ENCODE results near the gene YY1AP1. TPM values are rescaled to one million over a fixed set of nuclear protein-coding genes. Genes with fewer than 3 reads are reported as not detected.
A peak's percentile ranks its signal among the peaks of the same experiment; 100 is the strongest.
"Not testable (repeated sequence)": the region's sequence is repeated elsewhere in the genome, so short reads cannot be mapped to it uniquely, and the experiment has no call there.

The YY1AP1 gene
- total and polyA plus RNA-seq, 2 donors (not counting 1 experiment from before 2014, with no cell fraction given), result 70.8 to 86.4 TPM

- H3K9ac ChIP-seq (ENCODE audit: insufficient read depth, low read length), result no peak overlapping the region
- H3K4me2 ChIP-seq (ENCODE audit: extremely low read depth, insufficient read depth, low read length), result no peak overlapping the region
- no peaks in the 10 kb centered on the region for H3K36me3 ChIP-seq (ENCODE audit: control insufficient read depth, insufficient read depth, low read length)
- H2AFZ ChIP-seq (ENCODE audit: low read length), result no peak overlapping the region
- DNase-seq (ENCODE audit: low read depth in 2 of 2), result no peak
- H3K79me2 ChIP-seq (ENCODE audit: control insufficient read depth, insufficient read depth, low read length), result no peaks in the 10 kb centered on the region
- no peaks in the 10 kb centered on the region for H3K9me3 ChIP-seq (ENCODE audit: control insufficient read depth, insufficient read depth, low read depth, low read length)
- H4K20me1 ChIP-seq (ENCODE audit: control insufficient read depth, extremely low read depth, insufficient read depth, low read length), result no peaks in the 10 kb centered on the region
- H3K27me3 ChIP-seq (ENCODE audit: control insufficient read depth, insufficient read depth, low read length), result no peaks in the 10 kb centered on the region
- H3K4me3 ChIP-seq (replicated peaks in 1 of 4; ENCODE audit: control extremely low read depth in 1 of 4, insufficient read depth in 1 of 4, low read depth in 3 of 4, low read length in 4 of 4), result no peak overlapping the region
- no peaks in the 10 kb centered on the region for H3K4me1 ChIP-seq (ENCODE audit: control insufficient read depth, extremely low read depth, insufficient read depth, low read length)
- H3K27ac ChIP-seq (ENCODE audit: insufficient read depth, low read length), result no peak overlapping the region
- TF ChIP-seq EZH2 (IDR thresholded peaks at IDR 0.05; ENCODE audit: low read length, missing control alignments) (no peak), CTCF (conservative IDR thresholded peaks at IDR 0.05 in 1 of 2, IDR thresholded peaks at IDR 0.05 in 1 of 2; ENCODE audit: low read depth in 1 of 2, low read length in 2 of 2) (no peak)
These were observed 65.2 kb downstream of the YY1AP1 start for GRCh38 chr1:155623357-155623756.

DNA sequence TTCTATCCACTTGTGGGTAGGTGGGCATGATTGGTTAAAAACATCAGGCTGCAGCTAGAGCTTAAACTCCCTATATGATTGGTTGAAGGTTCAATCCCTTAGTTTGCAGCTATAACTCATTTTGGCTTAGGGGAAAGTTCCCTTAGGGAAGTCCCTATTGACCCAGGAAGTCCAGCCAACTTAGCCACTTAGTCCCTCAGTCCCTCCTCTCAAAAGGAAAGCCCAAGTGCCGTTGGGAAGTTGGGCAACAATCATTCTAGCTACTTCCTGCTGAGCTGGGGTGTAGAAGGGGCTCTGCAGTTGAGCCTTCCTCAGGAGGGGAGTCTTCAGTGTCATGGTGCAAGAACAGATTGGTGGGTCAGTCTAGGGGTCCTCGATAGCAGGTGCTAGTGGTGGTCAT, 66.4 kb downstream of the YY1AP1 start:
- Histone ChIP-seq H3K4me3 (replicated peaks in 1 of 4; ENCODE audit: control extremely low read depth in 1 of 4, insufficient read depth in 1 of 4, low read depth in 3 of 4, low read length in 4 of 4) (no peak overlapping the region), H3K9ac (ENCODE audit: insufficient read depth, low read length) (no peak overlapping the region), H3K4me2 (ENCODE audit: extremely low read depth, insufficient read depth, low read length) (no peak overlapping the region), H3K36me3 (ENCODE audit: control insufficient read depth, insufficient read depth, low read length) (no peaks in the 10 kb centered on the region), H3K79me2 (ENCODE audit: control insufficient read depth, insufficient read depth, low read length) (no peaks in the 10 kb centered on the region), H3K27ac (ENCODE audit: insufficient read depth, low read length) (no peak overlapping the region), H4K20me1 (ENCODE audit: control insufficient read depth, extremely low read depth, insufficient read depth, low read length) (no peaks in the 10 kb centered on the region), H3K27me3 (ENCODE audit: control insufficient read depth, insufficient read depth, low read length) (no peaks in the 10 kb centered on the region), H3K9me3 (ENCODE audit: control insufficient read depth, insufficient read depth, low read depth, low read length) (no peaks in the 10 kb centered on the region), H2AFZ (ENCODE audit: low read length) (no peak overlapping the region), H3K4me1 (ENCODE audit: control insufficient read depth, extremely low read depth, insufficient read depth, low read length) (no peaks in the 10 kb centered on the region)
- DNase-seq (ENCODE audit: low read depth in 2 of 2), result no peak
- TF ChIP-seq EZH2 (IDR thresholded peaks at IDR 0.05; ENCODE audit: low read length, missing control alignments) (no peak), CTCF (conservative IDR thresholded peaks at IDR 0.05 in 1 of 2, IDR thresholded peaks at IDR 0.05 in 1 of 2; ENCODE audit: low read depth in 1 of 2, low read length in 2 of 2) (no peak)

GRCh38 chr1:155613226-155613625, 75.3 kb downstream of the YY1AP1 start:
- H3K27ac ChIP-seq (ENCODE audit: insufficient read depth, low read length); H3K4me3 ChIP-seq (replicated peaks in 1 of 4; ENCODE audit: control extremely low read depth in 1 of 4, insufficient read depth in 1 of 4, low read depth in 3 of 4, low read length in 4 of 4); H4K20me1 ChIP-seq (ENCODE audit: control insufficient read depth, extremely low read depth, insufficient read depth, low read length); H3K4me1 ChIP-seq (ENCODE audit: control insufficient read depth, extremely low read depth, insufficient read depth, low read length); H3K9me3 ChIP-seq (ENCODE audit: control insufficient read depth, insufficient read depth, low read depth, low read length); H3K27me3 ChIP-seq (ENCODE audit: control insufficient read depth, insufficient read depth, low read length); H3K9ac ChIP-seq (ENCODE audit: insufficient read depth, low read length); H3K4me2 ChIP-seq (ENCODE audit: extremely low read depth, insufficient read depth, low read length); H2AFZ ChIP-seq (ENCODE audit: low read length); H3K79me2 ChIP-seq (ENCODE audit: control insufficient read depth, insufficient read depth, low read length); H3K36me3 ChIP-seq (ENCODE audit: control insufficient read depth, insufficient read depth, low read length): not testable (repeated sequence)
- peak in 1 of 2 donors; percentile 55 for DNase-seq (ENCODE audit: low read depth in 2 of 2)

- H3K4me1 ChIP-seq (ENCODE audit: control insufficient read depth, extremely low read depth, insufficient read depth, low read length); H3K9ac ChIP-seq (ENCODE audit: insufficient read depth, low read length); H3K27me3 ChIP-seq (ENCODE audit: control insufficient read depth, insufficient read depth, low read length); H3K4me2 ChIP-seq (ENCODE audit: extremely low read depth, insufficient read depth, low read length); DNase-seq (ENCODE audit: low read depth in 2 of 2); H4K20me1 ChIP-seq (ENCODE audit: control insufficient read depth, extremely low read depth, insufficient read depth, low read length); H3K9me3 ChIP-seq (ENCODE audit: control insufficient read depth, insufficient read depth, low read depth, low read length); H2AFZ ChIP-seq (ENCODE audit: low read length); H3K36me3 ChIP-seq (ENCODE audit: control insufficient read depth, insufficient read depth, low read length); H3K79me2 ChIP-seq (ENCODE audit: control insufficient read depth, insufficient read depth, low read length); H3K27ac ChIP-seq (ENCODE audit: insufficient read depth, low read length): not testable (repeated sequence)
- peak overlapping the region in 2 of 4 experiments; percentile 49 to 67 for H3K4me3 ChIP-seq (replicated peaks in 1 of 4; ENCODE audit: control extremely low read depth in 1 of 4, insufficient read depth in 1 of 4, low read depth in 3 of 4, low read length in 4 of 4)
These were observed 78.3 kb downstream of the YY1AP1 start for GRCh38 chr1:155610257-155610647.

Data from fibroblast of lung (primary cell).